SK-N-SH treated with all-trans-retinoic acid at 6 μM for 48 hours (cell line): ENCODE data around the gene GPR137.

ENCODE experiments used
- ATAC-seq: fragments of 200-7000 bp; cut with Tn5 transposase; 3 replicates; pipeline ENCODE4 v1.9.1; 2020; ENCODE audit warnings: mild to moderate bottlenecking, moderate library complexity
- ARNTL ChIP-seq: fragments of 450-650 bp; formaldehyde crosslinking; IDR thresholded peaks from 2 replicates; pipeline ENCODE4 v1.5.0; 2020; ENCODE audit warnings: low read depth, mild to moderate bottlenecking, moderate library complexity, borderline replicate concordance
- BACH2 ChIP-seq: fragments of 250-450 bp; sonication (Bioruptor Pico); IDR thresholded peaks from 2 replicates; pipeline ENCODE4 v1.9.0; 2021; ENCODE audit warnings: mild to moderate bottlenecking, borderline replicate concordance
- CREB5 ChIP-seq: fragments of 250-450 bp; sonication (Bioruptor Pico); IDR thresholded peaks from 2 replicates; pipeline ENCODE4 v1.5.1; 2020; ENCODE audit warnings: low read depth, mild to moderate bottlenecking, moderate library complexity
- CSDC2 ChIP-seq: fragments of 250-450 bp; sonication (Bioruptor Pico); IDR thresholded peaks from 2 replicates; pipeline ENCODE4 v1.5.0; 2020; ENCODE audit warnings: mild to moderate bottlenecking, moderate library complexity
- CSRNP3 ChIP-seq: fragments of 250-450 bp; sonication (Bioruptor Pico); IDR thresholded peaks from 2 replicates; pipeline ENCODE4 v1.5.1; 2021; ENCODE audit warnings: mild to moderate bottlenecking, moderate library complexity
- GLIS3 ChIP-seq: fragments of 250-450 bp; sonication (Bioruptor Pico); IDR thresholded peaks from 2 replicates; pipeline ENCODE4 v1.5.0; 2020; ENCODE audit warnings: mild to moderate bottlenecking, moderate library complexity
- ISL1 ChIP-seq: fragments of 250-450 bp; sonication (Bioruptor Pico); IDR thresholded peaks from 2 replicates; pipeline ENCODE4 v2.1.2; 2022; ENCODE audit warnings: mild to moderate bottlenecking, moderate library complexity
- OSR1 ChIP-seq: fragments of 250-450 bp; sonication (Bioruptor Pico); IDR thresholded peaks from 2 replicates; pipeline ENCODE4 v1.8.0; 2022; ENCODE audit warnings: moderate library complexity, mild to moderate bottlenecking, inconsistent platforms
- POU6F1 ChIP-seq: fragments of 250-450 bp; sonication (Bioruptor Pico); IDR thresholded peaks from 2 replicates; pipeline ENCODE4 v1.8.0; 2021; ENCODE audit warnings: low read depth, mild to moderate bottlenecking, moderate library complexity, borderline replicate concordance
- PPARA ChIP-seq: fragments of 250-450 bp; sonication (Bioruptor Pico); IDR thresholded peaks from 2 replicates; pipeline ENCODE4 v1.5.0; 2020; ENCODE audit warnings: mild to moderate bottlenecking, borderline replicate concordance
- RARB ChIP-seq: fragments of 250-450 bp; sonication (Bioruptor Pico); IDR thresholded peaks from 2 replicates; pipeline ENCODE4 v1.8.0; 2021; ENCODE audit warnings: mild to moderate bottlenecking, moderate library complexity
- SNAI2 ChIP-seq: fragments of 250-450 bp; sonication (Bioruptor Pico); IDR thresholded peaks from 2 replicates; pipeline ENCODE4 v1.5.0; 2020; ENCODE audit warnings: mild to moderate bottlenecking, moderate library complexity
- TCF4 ChIP-seq: fragments of 250-450 bp; sonication (Bioruptor Pico); IDR thresholded peaks from 2 replicates; pipeline ENCODE4 v1.8.0; 2021; ENCODE audit warnings: mild to moderate bottlenecking, moderate library complexity, borderline replicate concordance
- TOX ChIP-seq: fragments of 250-450 bp; sonication (Bioruptor Pico); IDR thresholded peaks from 2 replicates; pipeline ENCODE4 v1.8.0; 2021; ENCODE audit warnings: mild to moderate bottlenecking, moderate library complexity, borderline replicate concordance
- TSHZ2 ChIP-seq: fragments of 250-450 bp; sonication (Bioruptor Pico); IDR thresholded peaks from 2 replicates; pipeline ENCODE4 v1.5.0; 2020; ENCODE audit warnings: mild to moderate bottlenecking, moderate library complexity
- ZC3H10 ChIP-seq: fragments of 250-450 bp; sonication (Bioruptor Pico); IDR thresholded peaks from 2 replicates; pipeline ENCODE4 v1.5.1; 2021; ENCODE audit warnings: mild to moderate bottlenecking, moderate library complexity
- ZFP3 ChIP-seq: fragments of 250-450 bp; sonication (Bioruptor Pico); IDR thresholded peaks from 2 replicates; pipeline ENCODE4 v1.5.0; 2020; ENCODE audit warnings: mild to moderate bottlenecking, moderate library complexity
- ZFP30 ChIP-seq: fragments of 450-650 bp; formaldehyde crosslinking; IDR thresholded peaks from 2 replicates; pipeline ENCODE4 v1.5.0; 2022; ENCODE audit warnings: mild to moderate bottlenecking, moderate library complexity
- ZNF565 ChIP-seq: fragments of 450-650 bp; formaldehyde crosslinking; conservative IDR thresholded peaks from 2 replicates; pipeline ENCODE4 v1.5.0; 2020; ENCODE audit warnings: low read depth, mild to moderate bottlenecking, moderate library complexity
- ZNF8 ChIP-seq: fragments of 450-650 bp; formaldehyde crosslinking; IDR thresholded peaks from 2 replicates; pipeline ENCODE4 v1.5.0; 2020; ENCODE audit warnings: mild to moderate bottlenecking, moderate library complexity

GPR137 gene

GRCh38 chr11:64263947-64264317, 21.7 kb upstream of the GPR137 start (continued):
- no peak for TF ChIP-seq POU6F1 (CRISPR knock-in tag)
- no peak for TF ChIP-seq SNAI2
- TF ChIP-seq PPARA (CRISPR knock-in tag) = no peak

GRCh38 chr11:64264371-64264852, 21.2 kb upstream of the GPR137 start:
- ATAC-seq = no peak
- TF ChIP-seq TOX (CRISPR knock-in tag) (no peak), TCF4 (CRISPR knock-in tag) (peak; percentile 57), TSHZ2 (CRISPR knock-in tag) (peak; percentile 50; the same call in 1 of the 2 replicates)

- TF ChIP-seq PPARA (CRISPR knock-in tag) (no peak), TOX (CRISPR knock-in tag) (no peak), OSR1 (no peak), CREB5 (no peak), ZNF8 (CRISPR knock-in tag) (no peak), ZFP3 (CRISPR knock-in tag) (no peak), CSDC2 (CRISPR knock-in tag) (no peak), TCF4 (CRISPR knock-in tag) (no peak)
- no peak for ATAC-seq
Measured at GRCh38 chr11:64265176-64266160, 20.2 kb upstream of the GPR137 start.

GRCh38 chr11:64266339-64266738, 19.3 kb upstream of the GPR137 start:
- ATAC-seq = no peak
- TF ChIP-seq POU6F1 (CRISPR knock-in tag) (no peak), CSDC2 (CRISPR knock-in tag) (no peak), SNAI2 (no peak), CREB5 (no peak), ARNTL (CRISPR knock-in tag) (no peak), ZC3H10 (CRISPR knock-in tag) (no peak), CSRNP3 (CRISPR knock-in tag) (no peak), ZFP30 (CRISPR knock-in tag) (no peak), TSHZ2 (CRISPR knock-in tag) (no peak), PPARA (CRISPR knock-in tag) (no peak), ZNF565 (CRISPR knock-in tag) (no peak), ISL1 (CRISPR knock-in tag) (no peak), TOX (CRISPR knock-in tag) (no peak), BACH2 (CRISPR knock-in tag) (no peak), OSR1 (no peak), TCF4 (CRISPR knock-in tag) (no peak), GLIS3 (CRISPR knock-in tag) (no peak), RARB (CRISPR knock-in tag) (no peak)
